ENCODE measurements around the gene MYZAP. TPM values are rescaled to one million over a fixed set of nuclear protein-coding genes. Genes with fewer than 3 reads are reported as not detected.

The MYZAP gene
- 1 to 10 TPM in 1 of 2 donors, under 1 TPM in 1; 0.84 to 4.2 TPM for total RNA-seq
- polyA plus RNA-seq: 1 to 10 TPM in 1 of 2 donors, under 1 TPM in 1; 0.38 to 7.5 TPM
- long read RNA-seq, donor 1, transcript MYZAP-201 (13 exons, 2,361 nt): major isoform, 7 of 10 reads
- long read RNA-seq, donor 1, partial matches to known transcripts: 0 of 10 reads
- long read RNA-seq, donor 1, other reads (novel, unspliced or antisense): 3 of 10 reads
- long read RNA-seq, donor 2, transcript MYZAP-201 (13 exons, 2,361 nt): major isoform, 5 of 5 reads
- long read RNA-seq, donor 2, partial matches to known transcripts: 0 of 5 reads
- long read RNA-seq, donor 2, other reads (novel, unspliced or antisense): 0 of 5 reads

GRCh38 chr15:57591822-57592367 is at the start of gene MYZAP:
MYZAP (plus strand) TSS chr15:57591904; CDS start chr15:57592035, 131 bp downstream.
- 1 to 9% methylated on average over 16 to 58 of the region's 58 CpGs for WGBS, 2 donors
- H3K4me1 ChIP-seq (ENCODE audit: control insufficient read depth in 1 of 2, insufficient read depth in 2 of 2, low read length in 2 of 2): no peaks in the 10 kb centered on the region
- no peaks in the 10 kb centered on the region for H3K27me3 ChIP-seq (ENCODE audit: control insufficient read depth in 1 of 2, insufficient read depth in 2 of 2, low read length in 1 of 2)
- peak within 1 kb of the TSS; percentile 42 to 53 for H3K4me3 ChIP-seq (ENCODE audit: low read length in 2 of 2)
- peak; percentile 59 to 85 for DNase-seq
- no peaks in the 10 kb centered on the region for H3K9me3 ChIP-seq (ENCODE audit: control insufficient read depth, low read length)
- intact Hi-C loops (cut with DNase I): no loop called here
- peak; percentile 73 for ATAC-seq (ENCODE audit: low FRiP score)
- no peaks in the 10 kb centered on the region for H3K36me3 ChIP-seq (ENCODE audit: control insufficient read depth in 1 of 2, insufficient read depth in 2 of 2, low read length in 1 of 2)
- H3K27ac ChIP-seq (ENCODE audit: low read depth in 1 of 2, low read length in 2 of 2): no peak within 1 kb of the TSS

GRCh38 chr15:57542505-57542817 is 49.2 kb upstream of the MYZAP start:
- intact Hi-C loops (cut with DNase I): loop anchor here in 1 of 2 donors (10.0 kb wide), 1 partner anchor 398 kb away; no protein-coding TSS in a partner anchor
- H3K4me3 ChIP-seq (ENCODE audit: low read length in 2 of 2): no peak overlapping the region
- no peak overlapping the region for H3K27ac ChIP-seq (ENCODE audit: low read depth in 1 of 2, low read length in 2 of 2)
- no peaks in the 10 kb centered on the region for H3K27me3 ChIP-seq (ENCODE audit: control insufficient read depth in 1 of 2, insufficient read depth in 2 of 2, low read length in 1 of 2)
- 28 to 47% methylated on average over 4 of the region's 4 CpGs for WGBS, 2 donors
- H3K4me1 ChIP-seq (ENCODE audit: control insufficient read depth in 1 of 2, insufficient read depth in 2 of 2, low read length in 2 of 2): peaks cover 0 to 3% of the 10 kb centered on the region in 2 donors
- no peak for ATAC-seq (ENCODE audit: low FRiP score)
- DNase-seq: no peak
- no peaks in the 10 kb centered on the region for H3K36me3 ChIP-seq (ENCODE audit: control insufficient read depth in 1 of 2, insufficient read depth in 2 of 2, low read length in 1 of 2)
- no peaks in the 10 kb centered on the region for H3K9me3 ChIP-seq (ENCODE audit: control insufficient read depth, low read length)

GRCh38 chr15:57544848-57545480 is 46.7 kb upstream of the MYZAP start:
- H3K36me3 ChIP-seq (ENCODE audit: control insufficient read depth in 1 of 2, insufficient read depth in 2 of 2, low read length in 1 of 2): no peaks in the 10 kb centered on the region
- no peaks in the 10 kb centered on the region for H3K9me3 ChIP-seq (ENCODE audit: control insufficient read depth, low read length)
- DNase-seq (no peak), ATAC-seq (ENCODE audit: low FRiP score) (no peak)
- H3K27me3 ChIP-seq (ENCODE audit: control insufficient read depth in 1 of 2, insufficient read depth in 2 of 2, low read length in 1 of 2): no peaks in the 10 kb centered on the region
- 78 to 84% methylated on average over 11 of the region's 11 CpGs for WGBS, 2 donors
- no peaks in the 10 kb centered on the region for H3K4me1 ChIP-seq (ENCODE audit: control insufficient read depth in 1 of 2, insufficient read depth in 2 of 2, low read length in 2 of 2)
- H3K4me3 ChIP-seq (ENCODE audit: low read length in 2 of 2): no peak overlapping the region
- H3K27ac ChIP-seq (ENCODE audit: low read depth in 1 of 2, low read length in 2 of 2): no peak overlapping the region
- intact Hi-C loops (cut with DNase I): loop anchor here in 1 of 2 donors (10.0 kb wide), 1 partner anchor 400 kb away; no protein-coding TSS in a partner anchor

GRCh38 chr15:57545995-57546394 is 45.7 kb upstream of the MYZAP start:
- no peak for ATAC-seq (ENCODE audit: low FRiP score)
- Histone ChIP-seq H3K4me3 (ENCODE audit: low read length in 2 of 2) (no peak overlapping the region), H3K36me3 (ENCODE audit: control insufficient read depth in 1 of 2, insufficient read depth in 2 of 2, low read length in 1 of 2) (no peaks in the 10 kb centered on the region), H3K27ac (ENCODE audit: low read depth in 1 of 2, low read length in 2 of 2) (no peak overlapping the region), H3K27me3 (ENCODE audit: control insufficient read depth in 1 of 2, insufficient read depth in 2 of 2, low read length in 1 of 2) (no peaks in the 10 kb centered on the region), H3K4me1 (ENCODE audit: control insufficient read depth in 1 of 2, insufficient read depth in 2 of 2, low read length in 2 of 2) (no peaks in the 10 kb centered on the region), H3K9me3 (ENCODE audit: control insufficient read depth, low read length) (no peaks in the 10 kb centered on the region)
- intact Hi-C loops (cut with DNase I): loop anchor here in 1 of 2 donors (10.0 kb wide), 1 partner anchor 401 kb away; no protein-coding TSS in a partner anchor
- WGBS, 2 donors: 88% methylated on average over 8 of the region's 8 CpGs
- DNase-seq: no peak

- H3K36me3 ChIP-seq (ENCODE audit: control insufficient read depth in 1 of 2, insufficient read depth in 2 of 2, low read length in 1 of 2): no peaks in the 10 kb centered on the region
- H3K4me3 ChIP-seq (ENCODE audit: low read length in 2 of 2): no peak overlapping the region
- ATAC-seq (ENCODE audit: low FRiP score) (no peak), DNase-seq (no peak)
- no peak overlapping the region for H3K27ac ChIP-seq (ENCODE audit: low read depth in 1 of 2, low read length in 2 of 2)
- WGBS, 2 donors: 73 to 84% methylated on average over 11 of the region's 11 CpGs
- intact Hi-C loops (cut with DNase I): loop anchor here in 1 of 2 donors (10.0 kb wide), 1 partner anchor 402 kb away; no protein-coding TSS in a partner anchor
- no peaks in the 10 kb centered on the region for H3K9me3 ChIP-seq (ENCODE audit: control insufficient read depth, low read length)
- H3K27me3 ChIP-seq (ENCODE audit: control insufficient read depth in 1 of 2, insufficient read depth in 2 of 2, low read length in 1 of 2): no peaks in the 10 kb centered on the region
- no peaks in the 10 kb centered on the region for H3K4me1 ChIP-seq (ENCODE audit: control insufficient read depth in 1 of 2, insufficient read depth in 2 of 2, low read length in 2 of 2)
These were observed 44.4 kb upstream of the MYZAP start for GRCh38 chr15:57547243-57547755.

GRCh38 chr15:57548351-57548750 is 43.4 kb upstream of the MYZAP start:
- ATAC-seq (ENCODE audit: low FRiP score) (no peak), DNase-seq (no peak)
- no peaks in the 10 kb centered on the region for H3K9me3 ChIP-seq (ENCODE audit: control insufficient read depth, low read length)
- H3K27ac ChIP-seq (ENCODE audit: low read depth in 1 of 2, low read length in 2 of 2): no peak overlapping the region
- no peaks in the 10 kb centered on the region for H3K27me3 ChIP-seq (ENCODE audit: control insufficient read depth in 1 of 2, insufficient read depth in 2 of 2, low read length in 1 of 2)
- intact Hi-C loops (cut with DNase I): loop anchor here in 1 of 2 donors (10.0 kb wide), 1 partner anchor 404 kb away; no protein-coding TSS in a partner anchor
- 63 to 80% methylated on average over 2 of the region's 2 CpGs for WGBS, 2 donors
- H3K36me3 ChIP-seq (ENCODE audit: control insufficient read depth in 1 of 2, insufficient read depth in 2 of 2, low read length in 1 of 2): no peaks in the 10 kb centered on the region
- H3K4me3 ChIP-seq (ENCODE audit: low read length in 2 of 2): no peak overlapping the region
- H3K4me1 ChIP-seq (ENCODE audit: control insufficient read depth in 1 of 2, insufficient read depth in 2 of 2, low read length in 2 of 2): no peaks in the 10 kb centered on the region

- DNase-seq: no peak
- no peak for ATAC-seq (ENCODE audit: low FRiP score)
- 79 to 83% methylated on average over 5 of the region's 5 CpGs for WGBS, 2 donors
- Histone ChIP-seq H3K9me3 (ENCODE audit: control insufficient read depth, low read length) (no peaks in the 10 kb centered on the region), H3K4me1 (ENCODE audit: control insufficient read depth in 1 of 2, insufficient read depth in 2 of 2, low read length in 2 of 2) (no peaks in the 10 kb centered on the region), H3K27ac (ENCODE audit: low read depth in 1 of 2, low read length in 2 of 2) (no peak overlapping the region), H3K4me3 (ENCODE audit: low read length in 2 of 2) (no peak overlapping the region), H3K36me3 (ENCODE audit: control insufficient read depth in 1 of 2, insufficient read depth in 2 of 2, low read length in 1 of 2) (no peaks in the 10 kb centered on the region), H3K27me3 (ENCODE audit: control insufficient read depth in 1 of 2, insufficient read depth in 2 of 2, low read length in 1 of 2) (no peaks in the 10 kb centered on the region)
- intact Hi-C loops (cut with DNase I): loop anchor here in 1 of 2 donors (10.0 kb wide), 1 partner anchor 404 kb away; no protein-coding TSS in a partner anchor
These were observed 42.9 kb upstream of the MYZAP start for GRCh38 chr15:57548835-57549234.

GRCh38 chr15:57549935-57550334 is 41.8 kb upstream of the MYZAP start:
- no peak overlapping the region for H3K4me3 ChIP-seq (ENCODE audit: low read length in 2 of 2)
- DNase-seq (no peak), ATAC-seq (ENCODE audit: low FRiP score) (no peak)
- no peak overlapping the region for H3K27ac ChIP-seq (ENCODE audit: low read depth in 1 of 2, low read length in 2 of 2)
- H3K9me3 ChIP-seq (ENCODE audit: control insufficient read depth, low read length): no peaks in the 10 kb centered on the region
- intact Hi-C loops (cut with DNase I): loop anchor here (10.0 kb wide), 3 partner anchors 185 to 635 kb away; no protein-coding TSS in a partner anchor
- no peaks in the 10 kb centered on the region for H3K4me1 ChIP-seq (ENCODE audit: control insufficient read depth in 1 of 2, insufficient read depth in 2 of 2, low read length in 2 of 2)
- H3K27me3 ChIP-seq (ENCODE audit: control insufficient read depth in 1 of 2, insufficient read depth in 2 of 2, low read length in 1 of 2): no peaks in the 10 kb centered on the region
- H3K36me3 ChIP-seq (ENCODE audit: control insufficient read depth in 1 of 2, insufficient read depth in 2 of 2, low read length in 1 of 2): no peaks in the 10 kb centered on the region
- WGBS, 2 donors: 70 to 75% methylated on average over 6 of the region's 6 CpGs

All from aorta (tissue), 5 donors.